Daoy (cell line): ENCODE data around the gene PTPRN2. TPM values are rescaled to one million over a fixed set of nuclear protein-coding genes. Genes with fewer than 3 reads are reported as not detected.

Experiments used
- DNase-seq: peaks from one replicate; pipeline ENCODE4 v3.0.0-alpha.2; 2015; ENCODE audit warnings: low read depth
- total RNA-seq: library from RNA; depleted of rRNA; stranded (reverse); fragments of >200 nt; shearing (Covaris generic); gene quantifications from 2 replicates; pipeline ENCODE4 v1.2.3, GENCODE V29; 2014

The PTPRN2 gene
- total RNA-seq, 1 experiment from 2014 or later: 8.3 TPM

- peak; percentile 4 for DNase-seq
Measured at GRCh38 chr7:157657741-157658740, 929.6 kb downstream of the PTPRN2 start.

DNA sequence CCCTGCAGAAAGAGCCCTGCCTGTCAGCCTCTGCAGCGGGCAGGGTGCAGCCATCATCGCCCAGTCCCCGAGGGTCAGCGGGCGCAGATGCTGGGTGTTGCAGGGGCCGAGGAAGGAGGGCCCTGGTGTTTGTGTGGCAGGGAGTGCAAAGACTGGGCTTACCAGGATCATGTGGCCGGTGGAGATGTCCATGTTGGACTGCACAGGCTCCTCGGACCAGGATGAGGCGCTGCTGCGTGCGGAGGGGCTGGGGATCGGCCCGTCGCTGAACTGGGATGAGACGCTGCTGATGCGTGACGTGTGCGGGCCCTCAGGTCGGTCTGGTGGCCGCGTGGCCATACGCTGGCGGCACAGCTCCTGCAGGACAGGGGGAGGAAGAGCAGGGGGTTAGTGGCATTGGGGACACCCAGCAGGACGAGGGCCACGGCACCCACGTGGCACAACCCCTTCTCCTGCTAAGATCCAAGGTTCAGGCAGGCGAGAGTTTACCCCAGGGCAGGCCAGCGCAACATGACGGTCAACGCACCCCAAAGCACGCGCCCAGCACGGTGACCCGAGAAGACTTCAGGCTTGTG lies 931.3 kb downstream of the PTPRN2 start:
- peak; percentile 37 for DNase-seq

DNA sequence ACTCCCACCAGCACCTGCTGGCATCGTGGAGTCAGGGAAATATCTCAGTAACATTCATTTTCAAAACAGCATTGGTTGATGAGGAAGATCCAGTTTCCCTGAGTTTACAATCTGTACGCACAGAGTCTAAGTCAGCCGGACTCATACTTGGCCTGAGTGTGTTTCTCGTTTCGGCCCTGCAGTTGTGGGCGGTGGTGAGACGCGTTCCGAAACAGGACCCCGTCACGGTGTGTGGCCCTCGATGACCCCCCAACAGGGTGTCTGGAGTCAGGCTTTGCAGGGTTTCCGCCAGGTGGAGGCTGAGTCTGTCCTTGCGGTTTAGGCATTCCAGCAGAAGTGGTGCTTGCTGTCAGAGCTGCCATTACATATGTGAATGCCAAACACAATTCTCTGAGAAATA lies 933.3 kb downstream of the PTPRN2 start:
- peak; percentile 11 for DNase-seq

GRCh38 chr7:157653827-157654207 lies 933.8 kb downstream of the PTPRN2 start:
- no peak for DNase-seq

DNA sequence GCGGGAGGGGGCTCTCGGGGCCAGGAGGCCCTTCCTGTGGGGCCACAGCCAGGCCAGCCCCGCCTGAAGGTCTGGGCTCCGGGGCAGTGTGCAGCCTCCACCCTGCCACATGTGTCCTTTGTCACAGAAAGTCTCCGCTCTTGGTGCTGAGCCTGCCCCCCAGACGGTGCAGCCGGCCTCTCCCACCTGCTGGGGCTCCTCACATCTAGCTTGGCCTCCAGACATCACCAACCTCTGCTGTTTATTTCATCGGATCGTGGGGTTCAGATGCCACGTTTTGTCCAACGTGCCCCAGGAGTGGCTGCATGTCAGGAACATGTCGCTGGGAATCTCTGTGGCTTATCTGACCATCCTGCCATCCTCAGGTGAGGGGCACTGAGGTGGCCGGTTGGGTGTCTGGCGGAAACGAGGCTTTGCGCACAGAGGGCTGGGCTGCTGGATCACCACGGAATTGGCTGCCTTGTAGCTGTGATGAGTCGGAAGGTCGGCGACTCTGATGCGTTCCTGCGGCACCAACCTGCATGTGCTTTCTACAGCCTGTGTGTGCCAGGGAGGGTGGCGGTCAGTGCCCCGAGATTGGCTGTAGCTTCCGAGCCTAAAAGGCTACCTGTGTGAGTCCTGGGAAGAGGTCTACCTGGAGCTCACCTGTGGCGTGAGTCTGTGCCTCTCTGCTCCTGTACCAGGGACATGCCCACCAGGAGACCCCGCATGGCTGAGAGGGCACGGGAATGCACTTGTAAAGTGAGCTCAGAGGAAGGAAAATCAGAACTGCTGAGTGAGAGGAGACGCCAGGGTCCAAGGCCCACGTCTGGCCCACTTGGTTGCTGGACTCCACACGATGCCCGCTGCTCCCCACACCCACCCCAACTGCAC lies 934.4 kb downstream of the PTPRN2 start:
- no peak for DNase-seq

- DNase-seq: no peak
Measured at GRCh38 chr7:157652161-157652953, 935.3 kb downstream of the PTPRN2 start.

DNA sequence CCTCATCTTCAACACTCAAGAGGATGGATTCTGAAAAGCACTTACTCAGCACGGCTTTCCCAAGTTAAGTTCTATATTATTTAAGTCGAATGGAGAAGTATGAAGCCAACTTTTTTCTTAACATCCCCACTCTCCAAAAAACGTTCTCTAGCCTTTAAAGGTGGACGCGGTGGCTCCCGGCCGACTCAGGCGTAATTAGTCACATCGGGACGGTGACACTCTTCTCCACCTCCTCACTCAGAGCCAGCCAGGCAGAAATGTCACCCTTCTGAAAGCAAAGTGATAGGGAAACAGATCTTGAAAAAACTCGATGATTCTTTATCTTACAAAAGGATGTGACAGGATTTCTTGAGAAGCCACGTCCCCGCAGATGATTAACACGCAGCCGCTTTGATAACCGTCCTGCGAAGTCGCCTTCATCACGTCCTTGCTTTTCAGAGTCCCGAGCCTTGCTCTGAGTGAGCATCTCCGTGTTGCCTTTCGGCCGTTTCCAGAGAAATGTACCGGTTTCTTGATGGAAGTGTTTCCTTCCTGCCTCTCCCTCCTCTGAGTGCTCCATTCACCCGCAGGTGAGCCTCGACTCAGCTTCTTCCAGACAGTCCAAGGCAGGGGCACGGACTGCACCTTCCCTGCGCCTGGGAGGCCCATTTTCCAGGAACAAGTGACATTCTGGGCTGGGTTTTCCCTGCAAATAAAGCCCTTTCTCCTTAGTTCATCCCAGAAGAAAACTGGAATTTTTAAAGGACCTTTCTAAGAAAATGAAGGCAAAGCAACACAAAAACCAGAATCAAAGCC lies 936.1 kb downstream of the PTPRN2 start:
- no peak for DNase-seq

- no peak for DNase-seq
Measured at GRCh38 chr7:157650801-157651200, 936.8 kb downstream of the PTPRN2 start.

GRCh38 chr7:157650131-157650631 lies 937.4 kb downstream of the PTPRN2 start:
- DNase-seq: peak; percentile 14

- DNase-seq: no peak
Measured at GRCh38 chr7:157646551-157646950, 941.1 kb downstream of the PTPRN2 start.

- DNase-seq: peak; percentile 42
Measured at GRCh38 chr7:157645539-157645938, 942.1 kb downstream of the PTPRN2 start.

- no peak for DNase-seq
Measured at GRCh38 chr7:157644946-157645345, 942.7 kb downstream of the PTPRN2 start.

DNA sequence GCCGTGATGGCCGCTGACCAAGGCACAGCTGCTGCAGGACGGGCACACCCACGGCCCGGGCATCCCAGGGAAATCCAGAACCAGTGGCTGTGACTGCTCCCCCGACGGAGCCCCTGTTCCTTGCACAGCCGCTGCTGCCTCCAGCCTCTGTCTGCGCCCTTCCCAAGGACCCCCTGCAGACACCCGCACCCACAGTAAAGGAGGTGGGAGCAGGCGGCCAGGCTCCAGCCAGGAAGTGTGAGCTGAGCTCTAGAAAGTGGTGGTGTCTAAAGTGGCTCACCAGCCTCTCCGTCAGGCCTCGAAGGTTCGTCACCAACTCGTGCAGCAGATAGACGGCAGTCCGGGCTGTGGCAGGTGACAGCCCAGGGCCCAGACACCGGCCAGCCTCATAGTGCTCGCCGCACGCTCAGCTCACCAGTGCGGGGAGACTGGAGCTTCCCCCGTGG lies 944.1 kb downstream of the PTPRN2 start:
- DNase-seq: no peak

DNA sequence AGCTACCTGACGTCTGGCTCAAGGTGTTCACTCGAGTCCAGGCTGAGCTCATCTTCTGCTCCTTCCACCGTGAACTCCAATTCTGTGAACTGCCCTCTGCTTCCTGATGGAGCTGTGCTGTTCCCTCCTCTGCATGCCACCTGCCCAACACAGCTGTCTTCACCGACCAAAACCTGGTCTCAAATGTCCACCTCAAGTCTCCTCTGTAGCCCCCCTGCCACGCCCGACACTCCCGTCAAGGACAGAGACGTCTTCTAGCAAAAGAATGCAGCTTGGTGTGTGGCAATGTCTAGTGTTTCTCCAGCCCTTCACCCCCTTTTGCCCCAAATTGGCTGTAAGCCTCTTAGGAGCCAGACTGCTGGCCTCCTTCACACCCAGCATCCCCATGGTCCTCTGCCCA lies 945.8 kb downstream of the PTPRN2 start:
- no peak for DNase-seq

GRCh38 chr7:157640144-157640543 lies 947.5 kb downstream of the PTPRN2 start:
- no peak for DNase-seq

DNA sequence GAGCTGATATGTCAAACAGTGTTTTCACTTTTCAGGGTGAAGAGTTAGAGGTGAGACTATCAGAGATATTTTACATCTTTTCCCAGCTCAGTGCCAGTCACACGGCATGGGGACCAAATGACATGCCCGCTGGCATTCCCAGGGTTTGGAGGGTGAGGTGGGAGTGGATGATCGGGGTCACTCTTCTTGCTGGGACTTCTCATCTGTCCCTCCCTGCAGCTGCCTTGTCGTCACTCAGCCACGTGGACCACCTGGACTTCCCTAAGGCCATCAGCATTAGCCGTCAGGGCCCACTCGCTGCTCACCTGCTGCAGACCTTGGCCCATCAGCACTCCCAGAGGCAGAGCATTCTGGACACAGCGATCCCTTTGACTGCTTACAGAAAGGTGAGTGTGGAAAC lies 949.1 kb downstream of the PTPRN2 start:
- DNase-seq: no peak

DNA sequence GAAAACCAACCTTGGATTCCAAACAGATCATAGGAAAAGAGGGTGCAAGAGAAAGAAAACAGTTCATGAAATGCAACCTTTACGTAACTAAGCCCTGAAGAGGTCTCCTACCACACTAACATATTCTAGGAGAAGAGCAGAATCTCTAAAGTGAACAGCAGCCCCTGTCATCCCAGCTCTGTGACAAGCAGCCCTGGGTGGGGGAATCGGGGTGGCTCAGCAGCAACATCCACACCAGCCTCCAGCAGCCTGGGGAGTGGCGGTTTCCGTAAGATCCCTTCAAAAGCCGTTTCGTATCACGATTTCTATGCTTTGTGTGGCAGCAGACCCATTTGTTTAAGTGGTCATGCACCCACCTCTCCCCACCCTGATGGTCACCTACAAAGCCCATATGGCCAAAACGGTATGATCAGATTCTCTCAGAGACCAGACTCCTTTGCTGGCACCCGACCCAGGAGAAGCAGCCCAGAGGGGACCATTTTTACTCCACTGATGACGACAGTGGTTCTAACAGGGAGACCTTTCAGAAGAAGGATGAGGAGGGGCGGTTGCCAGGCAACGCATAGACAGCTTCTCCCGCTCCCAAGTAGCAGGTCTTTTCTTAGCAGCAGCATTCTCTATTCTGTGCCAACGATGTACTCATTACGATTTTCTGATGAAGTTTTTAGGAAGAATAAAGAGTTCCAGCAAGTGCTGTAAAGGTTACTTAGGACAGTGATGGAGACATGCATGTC lies 950.2 kb downstream of the PTPRN2 start:
- DNase-seq: no peak

DNA sequence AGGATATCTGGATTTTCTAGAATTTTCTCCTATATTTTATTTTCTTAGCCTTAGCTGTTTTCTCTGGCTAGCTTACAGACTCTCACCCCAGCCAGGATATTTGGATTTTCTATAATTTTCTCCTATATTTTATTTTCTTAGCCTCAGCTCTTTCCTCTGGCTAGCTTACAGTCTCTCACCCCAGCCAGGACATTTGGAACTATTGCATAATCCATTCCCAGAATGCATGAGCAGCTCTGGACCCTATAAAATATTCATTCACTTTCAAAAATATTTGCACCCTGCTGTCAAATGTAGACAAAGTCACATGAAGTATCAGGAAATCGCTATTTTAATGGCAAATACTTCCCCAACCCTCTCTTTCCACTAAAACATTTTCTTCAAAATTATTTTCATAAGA lies 952.0 kb downstream of the PTPRN2 start:
- DNase-seq: no peak

DNA sequence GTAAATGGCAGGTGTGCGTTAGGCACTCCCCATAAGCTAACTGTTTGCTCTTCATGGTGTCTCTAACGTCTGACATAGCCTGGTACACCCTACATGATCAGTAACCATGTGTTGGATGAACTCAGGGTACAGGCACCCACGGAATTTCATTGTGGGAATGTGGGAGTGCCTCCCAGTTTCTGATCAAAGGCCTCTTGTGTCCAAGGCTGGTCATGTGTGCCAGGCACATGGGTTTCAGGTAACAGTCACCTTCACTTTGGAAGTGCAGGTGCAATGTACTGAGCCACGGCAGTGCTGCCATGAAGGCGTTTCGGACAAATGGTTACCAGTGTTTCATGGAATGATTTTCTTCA lies 952.5 kb downstream of the PTPRN2 start:
- DNase-seq: no peak
